ENCODE results near the gene CHCHD6.

DNA sequence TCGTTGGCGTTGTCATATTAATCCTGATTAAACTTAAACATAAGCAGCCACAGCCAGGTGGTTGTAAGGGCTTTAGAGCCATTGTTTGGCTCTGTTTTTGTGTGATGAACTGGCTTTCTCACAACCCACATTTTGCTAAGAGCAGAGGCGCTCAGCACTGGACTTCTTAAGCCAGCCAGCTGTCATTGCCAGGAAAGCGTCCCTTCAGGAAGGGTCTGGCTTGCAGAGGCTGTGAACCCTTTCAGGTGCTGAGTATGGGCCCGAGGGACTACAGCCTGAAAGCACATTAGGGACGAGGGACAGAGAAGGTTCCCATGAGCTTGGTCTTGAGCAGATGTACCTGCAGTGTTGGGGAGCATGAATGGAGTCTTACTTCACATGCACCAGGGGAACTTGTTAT is 112.3 kb downstream of the CHCHD6 start:
- TF ChIP-seq ZNF396 (CRISPR knock-in tag; IDR thresholded peaks at IDR 0.05; ENCODE audit: borderline replicate concordance) (no peak), ZBTB21 (CRISPR knock-in tag; IDR thresholded peaks at IDR 0.05; ENCODE audit: borderline replicate concordance) (no peak), MYBL2 (CRISPR knock-in tag; IDR thresholded peaks at IDR 0.05) (no peak), FOXJ3 (CRISPR knock-in tag; IDR thresholded peaks at IDR 0.05; ENCODE audit: borderline replicate concordance) (no peak), STAT6 (CRISPR knock-in tag; conservative IDR thresholded peaks at IDR 0.05; ENCODE audit: low read depth) (no peak), TEAD4 (CRISPR knock-in tag; IDR thresholded peaks at IDR 0.05) (no peak), SP1 (CRISPR knock-in tag; conservative IDR thresholded peaks at IDR 0.05) (no peak)
- TF ChIP-seq, protein P1, sequence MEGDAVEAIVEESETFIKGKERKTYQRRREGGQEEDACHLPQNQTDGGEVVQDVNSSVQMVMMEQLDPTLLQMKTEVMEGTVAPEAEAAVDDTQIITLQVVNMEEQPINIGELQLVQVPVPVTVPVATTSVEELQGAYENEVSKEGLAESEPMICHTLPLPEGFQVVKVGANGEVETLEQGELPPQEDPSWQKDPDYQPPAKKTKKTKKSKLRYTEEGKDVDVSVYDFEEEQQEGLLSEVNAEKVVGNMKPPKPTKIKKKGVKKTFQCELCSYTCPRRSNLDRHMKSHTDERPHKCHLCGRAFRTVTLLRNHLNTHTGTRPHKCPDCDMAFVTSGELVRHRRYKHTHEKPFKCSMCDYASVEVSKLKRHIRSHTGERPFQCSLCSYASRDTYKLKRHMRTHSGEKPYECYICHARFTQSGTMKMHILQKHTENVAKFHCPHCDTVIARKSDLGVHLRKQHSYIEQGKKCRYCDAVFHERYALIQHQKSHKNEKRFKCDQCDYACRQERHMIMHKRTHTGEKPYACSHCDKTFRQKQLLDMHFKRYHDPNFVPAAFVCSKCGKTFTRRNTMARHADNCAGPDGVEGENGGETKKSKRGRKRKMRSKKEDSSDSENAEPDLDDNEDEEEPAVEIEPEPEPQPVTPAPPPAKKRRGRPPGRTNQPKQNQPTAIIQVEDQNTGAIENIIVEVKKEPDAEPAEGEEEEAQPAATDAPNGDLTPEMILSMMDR (IDR thresholded peaks at IDR 0.05) = no peak

Measured in WTC11 (cell line).